Vagina (tissue), 2 donors: ENCODE measurements around the gene MPND.

Experiments used
- POLR2A ChIP-seq, 2 donors: fragments of 450-650 bp; IDR thresholded peaks; one replicate each; pipeline ENCODE4 v1.6.1; 2017; ENCODE audit warnings: antibody characterized with exemption in 2 of 2, mild to moderate bottlenecking in 2 of 2, moderate library complexity in 2 of 2
- POLR2AphosphoS5 ChIP-seq, 2 donors: sonication (generic); formaldehyde crosslinking; IDR thresholded peaks; one replicate each; pipeline ENCODE4 v1.9.0; 2017; ENCODE audit warnings: antibody characterized with exemption in 2 of 2, mild to moderate bottlenecking in 2 of 2, low read depth in 1 of 2; ENCODE audit not compliant: insufficient read depth in 1 of 2
- TF ChIP-seq, protein P1 (sequence below), 3 experiments: fragments of 450-650 bp in 2 of 3; fragments of 200-600 bp in 1 of 3; sonication (generic) in 1 of 3; IDR thresholded peaks; one replicate each; pipeline ENCODE4 v1.5.1; 2017 to 2019; ENCODE audit warnings: antibody characterized with exemption in 3 of 3, mild to moderate bottlenecking in 2 of 3, moderate library complexity in 2 of 3

DNA sequence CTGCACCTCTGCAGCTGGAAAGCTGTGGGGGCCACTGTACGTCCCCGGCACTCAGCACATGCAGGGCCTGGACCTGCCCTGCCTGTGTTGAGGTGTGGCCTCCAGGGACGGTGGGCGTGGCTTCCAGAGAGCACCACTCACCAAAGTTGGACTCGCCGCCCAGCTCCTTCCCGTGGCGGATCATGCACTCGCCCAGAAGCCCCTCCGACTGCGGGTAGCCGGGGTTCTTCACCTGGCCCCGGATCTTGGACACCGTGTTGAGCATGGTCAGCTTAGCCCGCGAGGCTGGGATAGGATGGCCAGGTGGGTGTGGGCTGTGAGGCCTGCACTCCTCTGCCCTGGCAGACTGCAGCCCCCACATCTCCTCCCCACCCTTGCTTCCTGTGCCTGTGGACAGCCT, 22.0 kb downstream of the MPND start:
- TF ChIP-seq POLR2AphosphoS5 (IDR thresholded peaks at IDR 0.05; ENCODE audit: insufficient read depth in 1 of 2, low read depth in 1 of 2) = no peak
- TF ChIP-seq, protein P1, sequence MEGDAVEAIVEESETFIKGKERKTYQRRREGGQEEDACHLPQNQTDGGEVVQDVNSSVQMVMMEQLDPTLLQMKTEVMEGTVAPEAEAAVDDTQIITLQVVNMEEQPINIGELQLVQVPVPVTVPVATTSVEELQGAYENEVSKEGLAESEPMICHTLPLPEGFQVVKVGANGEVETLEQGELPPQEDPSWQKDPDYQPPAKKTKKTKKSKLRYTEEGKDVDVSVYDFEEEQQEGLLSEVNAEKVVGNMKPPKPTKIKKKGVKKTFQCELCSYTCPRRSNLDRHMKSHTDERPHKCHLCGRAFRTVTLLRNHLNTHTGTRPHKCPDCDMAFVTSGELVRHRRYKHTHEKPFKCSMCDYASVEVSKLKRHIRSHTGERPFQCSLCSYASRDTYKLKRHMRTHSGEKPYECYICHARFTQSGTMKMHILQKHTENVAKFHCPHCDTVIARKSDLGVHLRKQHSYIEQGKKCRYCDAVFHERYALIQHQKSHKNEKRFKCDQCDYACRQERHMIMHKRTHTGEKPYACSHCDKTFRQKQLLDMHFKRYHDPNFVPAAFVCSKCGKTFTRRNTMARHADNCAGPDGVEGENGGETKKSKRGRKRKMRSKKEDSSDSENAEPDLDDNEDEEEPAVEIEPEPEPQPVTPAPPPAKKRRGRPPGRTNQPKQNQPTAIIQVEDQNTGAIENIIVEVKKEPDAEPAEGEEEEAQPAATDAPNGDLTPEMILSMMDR (IDR thresholded peaks at IDR 0.05) = no peak
- no peak for TF ChIP-seq POLR2A (IDR thresholded peaks at IDR 0.05)
